GM18868 (cell line): ENCODE measurements around the gene TEAD1.

Experiments used
- ATAC-seq: cut with Tn5 transposase; IDR thresholded peaks from one replicate; pipeline ENCODE4 v1.9.1; 2021; ENCODE audit warnings: mild to moderate bottlenecking, moderate library complexity; ENCODE audit not compliant: unreplicated experiment

The TEAD1 gene

DNA sequence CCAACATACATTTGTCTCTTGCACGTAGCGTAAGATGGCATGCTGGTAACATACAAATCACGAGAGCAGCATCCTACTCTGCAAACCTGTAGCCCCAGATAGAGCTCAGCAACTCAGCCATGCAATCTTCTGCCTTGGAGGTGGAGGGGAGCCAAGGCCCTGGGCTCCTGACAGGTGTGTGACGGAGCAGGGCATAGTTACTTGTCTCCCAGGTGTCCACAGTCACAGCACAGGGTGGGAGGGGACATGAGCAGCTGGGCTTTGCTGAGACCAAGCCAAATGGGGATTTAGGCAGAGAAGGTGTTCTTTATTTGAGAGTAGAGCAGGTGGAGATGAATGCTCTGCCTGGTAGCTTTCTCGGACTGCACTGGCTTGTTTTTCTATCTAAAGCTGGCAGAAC is 111.7 kb downstream of the TEAD1 start:
- ATAC-seq, result no peak

DNA sequence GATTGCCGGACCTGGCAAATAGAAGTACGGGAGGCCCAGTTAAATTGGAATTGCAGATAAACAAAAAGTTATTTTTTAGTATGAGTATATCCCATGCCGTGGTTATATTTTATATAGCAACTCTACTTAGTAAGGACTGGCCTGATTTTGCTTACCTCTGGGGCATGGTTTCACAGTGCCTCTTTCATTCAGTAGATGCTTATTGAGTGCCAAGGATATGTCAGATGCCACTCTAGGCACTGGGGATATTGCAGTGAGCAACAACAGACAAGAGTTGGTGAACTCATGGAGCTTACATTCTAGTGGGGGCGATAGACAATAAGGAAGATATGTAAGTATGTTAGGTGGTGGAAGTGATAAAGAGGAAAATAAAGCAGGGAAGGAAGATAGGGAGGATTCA is 112.2 kb downstream of the TEAD1 start:
- ATAC-seq, result no peak

DNA sequence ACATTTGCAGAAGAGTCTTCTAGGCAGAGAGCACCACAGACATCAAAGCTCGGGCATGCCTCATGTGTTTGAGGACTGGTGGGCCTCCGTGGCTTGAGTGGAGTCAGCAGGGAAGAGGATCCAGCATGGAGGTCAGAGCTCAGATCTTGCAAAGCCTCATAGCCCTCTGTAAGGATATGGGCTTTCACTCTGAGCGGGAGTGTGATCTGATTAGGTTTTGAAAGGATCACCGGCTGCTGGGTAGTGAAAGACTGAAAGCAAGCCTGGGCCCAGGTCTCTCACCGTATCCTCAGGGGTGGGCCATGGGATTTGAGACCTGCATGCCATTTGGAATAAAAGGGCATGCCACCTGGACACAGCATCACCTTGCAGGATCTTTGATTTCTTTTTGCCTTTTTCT is 112.7 kb downstream of the TEAD1 start:
- ATAC-seq, result no peak

DNA sequence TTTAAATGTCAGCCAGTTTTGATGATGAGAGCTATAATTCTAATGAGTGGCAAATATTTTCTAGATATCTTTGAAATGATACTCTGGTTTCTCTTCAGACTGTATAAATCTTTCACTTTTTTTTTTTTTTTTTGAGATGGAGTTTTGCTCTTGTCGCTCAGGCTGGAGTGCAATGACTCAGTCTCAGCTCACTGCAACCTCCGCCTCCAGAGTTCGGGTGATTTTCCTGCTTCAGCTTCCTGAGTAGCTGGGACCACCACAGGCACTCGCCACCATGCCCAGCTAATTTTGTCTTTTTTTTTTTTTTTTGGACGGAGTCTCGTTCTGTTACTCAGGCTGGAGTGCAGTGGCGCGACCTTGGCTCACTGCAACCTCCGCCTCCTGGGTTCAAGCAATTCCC is 113.6 kb downstream of the TEAD1 start:
- ATAC-seq, result no peak

DNA sequence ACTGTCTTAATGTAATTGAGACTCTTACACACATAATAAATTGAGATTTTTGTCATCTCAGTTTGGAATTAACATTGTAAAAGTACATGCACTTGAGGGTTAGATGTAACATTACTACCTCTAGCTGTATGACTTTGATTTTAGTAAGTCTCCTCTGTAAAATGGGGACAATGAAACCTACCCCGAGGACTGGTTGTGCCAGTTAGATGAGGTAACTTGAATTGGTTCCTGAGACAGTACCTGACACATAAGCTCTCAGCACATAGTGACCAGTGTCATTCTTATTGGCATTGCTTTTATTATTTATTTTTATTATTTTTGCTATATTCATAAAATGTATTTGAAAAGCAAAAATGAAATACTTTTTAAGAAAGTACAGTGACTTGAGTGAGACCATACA is 114.8 kb downstream of the TEAD1 start:
- no peak for ATAC-seq

DNA sequence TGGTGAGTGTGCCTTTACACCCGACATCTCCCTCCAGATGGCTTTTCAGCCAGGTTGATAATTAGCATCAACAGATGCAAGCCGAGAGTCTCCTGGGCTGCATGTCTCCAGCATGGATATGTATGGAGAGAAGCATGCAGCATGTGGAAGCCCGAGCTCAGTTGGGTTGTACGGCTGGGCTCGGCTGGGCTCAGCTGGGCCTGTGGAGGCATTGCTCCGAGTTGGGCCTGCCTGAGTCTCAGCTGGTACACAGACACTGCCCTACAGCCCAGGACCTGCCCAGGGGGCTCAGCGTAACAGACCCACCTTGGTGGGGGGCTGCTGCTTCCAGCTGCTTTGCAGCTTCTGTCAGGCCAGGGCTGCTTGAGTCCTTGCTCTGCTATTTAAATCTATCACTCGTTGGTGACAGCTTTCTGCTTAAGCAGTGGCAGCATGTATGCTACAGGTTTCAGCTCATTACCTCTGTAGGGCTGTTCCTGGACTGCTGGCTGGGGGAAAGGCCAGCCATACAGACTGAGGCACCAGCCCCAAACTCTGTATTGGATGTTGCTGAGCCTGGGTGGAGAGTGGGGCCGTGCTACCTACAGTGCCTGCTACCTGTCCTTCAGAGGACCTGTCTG is 115.5 kb downstream of the TEAD1 start:
- no peak for ATAC-seq

DNA sequence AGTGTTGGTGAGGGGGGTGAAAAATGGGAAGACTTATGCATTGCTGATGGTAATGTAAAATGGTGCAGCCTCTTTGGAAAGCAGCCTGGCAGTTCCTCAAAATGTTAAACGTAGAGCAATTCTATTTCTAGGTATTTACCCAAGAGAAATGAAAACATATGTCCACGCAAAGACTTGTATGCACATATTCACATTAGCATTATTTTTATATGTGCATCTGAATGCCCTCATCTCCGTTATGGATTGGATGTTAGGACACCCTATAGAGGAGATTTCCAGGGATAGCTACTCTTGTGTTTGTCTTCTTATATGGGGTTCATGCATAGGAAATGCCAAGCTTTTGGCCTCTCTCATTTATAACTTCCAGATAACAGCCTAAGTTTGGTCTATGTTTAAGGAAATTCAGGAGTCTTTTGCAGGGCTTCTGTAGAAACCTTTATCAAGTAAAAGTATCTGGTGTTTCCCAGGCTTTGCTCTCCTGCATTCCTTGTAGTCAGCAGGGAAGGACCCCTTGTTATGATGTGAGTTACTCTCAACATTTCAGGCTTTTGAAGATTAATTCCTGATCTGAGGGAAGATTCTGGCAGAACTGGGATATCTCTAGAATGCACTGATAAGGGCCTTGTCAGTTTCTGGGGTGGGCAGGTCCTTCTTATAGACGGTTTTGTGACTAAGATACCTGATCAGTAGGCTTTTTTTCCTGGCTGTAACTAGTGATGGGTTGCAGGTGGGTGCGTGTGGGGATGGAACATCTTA is 116.8 kb downstream of the TEAD1 start:
- no peak for ATAC-seq

DNA sequence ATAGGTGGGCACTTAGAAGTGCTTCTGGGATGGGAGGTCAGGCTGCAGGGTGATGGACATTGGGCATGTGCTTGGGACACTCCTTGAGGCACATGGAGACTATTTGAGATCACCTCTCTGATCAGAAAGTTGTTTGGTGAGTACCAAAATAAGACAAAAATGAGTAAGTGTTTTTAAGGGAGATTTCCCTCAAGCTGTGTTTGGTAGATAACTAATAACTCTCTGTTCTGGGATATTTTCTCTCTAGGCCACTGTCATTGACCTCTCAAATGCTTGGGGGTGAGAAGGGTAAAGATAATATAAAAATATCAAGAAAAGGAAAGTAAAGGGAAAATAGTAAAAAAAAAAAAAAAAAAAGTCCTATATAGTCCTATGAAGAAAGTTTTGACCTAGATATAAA is 117.8 kb downstream of the TEAD1 start:
- no peak for ATAC-seq

DNA sequence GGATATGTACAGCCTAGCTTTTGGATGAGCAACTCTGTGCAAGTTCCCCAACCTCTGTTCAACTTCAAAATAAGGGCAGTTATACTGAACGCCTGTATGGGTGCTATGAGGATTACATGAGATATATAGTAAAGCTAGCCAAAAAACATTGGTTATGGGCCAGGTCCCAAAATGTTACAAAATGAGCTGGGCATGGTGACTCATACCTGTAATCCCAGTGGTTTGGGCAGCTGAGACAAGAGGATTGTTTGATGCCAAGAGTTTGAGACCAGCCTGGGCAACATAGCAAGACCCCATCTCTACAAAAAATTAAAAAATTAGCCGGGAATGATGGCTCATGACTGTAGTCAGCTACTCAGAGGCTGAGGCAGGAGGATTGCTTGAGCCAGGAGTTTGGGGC is 118.4 kb downstream of the TEAD1 start:
- no peak for ATAC-seq

DNA sequence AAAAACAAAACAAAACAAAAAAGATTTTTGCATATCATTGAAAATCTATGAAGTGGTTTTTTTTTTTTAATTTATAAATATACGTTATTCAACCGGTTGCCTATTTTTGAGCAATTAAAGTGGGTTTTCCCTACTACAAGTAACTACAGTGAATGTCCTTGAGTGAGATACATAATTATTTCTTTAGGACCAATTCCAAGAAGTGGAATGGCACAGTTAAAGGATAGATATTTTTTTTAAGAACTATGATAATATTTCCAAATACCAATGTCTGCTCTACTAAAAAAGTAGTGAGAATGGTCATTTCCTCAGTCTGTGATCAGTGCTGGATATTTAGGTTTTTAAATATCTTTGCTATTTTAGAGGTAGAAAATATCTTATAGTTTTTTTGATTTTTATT is 118.8 kb downstream of the TEAD1 start:
- ATAC-seq, result no peak

DNA sequence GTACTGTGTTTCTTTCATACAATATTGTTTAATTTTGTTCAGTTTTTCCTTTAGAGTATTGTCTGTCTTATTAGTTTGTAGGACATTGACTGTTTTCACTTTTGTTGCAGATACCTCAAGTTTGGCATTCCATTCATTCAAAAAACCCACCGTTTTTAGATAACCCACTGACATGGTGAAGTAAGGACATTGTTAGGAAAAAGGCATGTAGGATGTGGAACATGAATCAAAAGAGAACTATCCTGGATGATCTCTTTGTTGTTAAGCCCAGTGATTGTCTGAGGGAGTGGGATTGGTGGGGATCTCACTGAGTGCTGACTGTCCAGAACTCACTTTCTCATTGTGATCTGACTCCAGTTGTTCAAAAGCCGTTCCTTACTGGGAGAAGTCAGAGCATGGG is 119.3 kb downstream of the TEAD1 start:
- ATAC-seq, result no peak

DNA sequence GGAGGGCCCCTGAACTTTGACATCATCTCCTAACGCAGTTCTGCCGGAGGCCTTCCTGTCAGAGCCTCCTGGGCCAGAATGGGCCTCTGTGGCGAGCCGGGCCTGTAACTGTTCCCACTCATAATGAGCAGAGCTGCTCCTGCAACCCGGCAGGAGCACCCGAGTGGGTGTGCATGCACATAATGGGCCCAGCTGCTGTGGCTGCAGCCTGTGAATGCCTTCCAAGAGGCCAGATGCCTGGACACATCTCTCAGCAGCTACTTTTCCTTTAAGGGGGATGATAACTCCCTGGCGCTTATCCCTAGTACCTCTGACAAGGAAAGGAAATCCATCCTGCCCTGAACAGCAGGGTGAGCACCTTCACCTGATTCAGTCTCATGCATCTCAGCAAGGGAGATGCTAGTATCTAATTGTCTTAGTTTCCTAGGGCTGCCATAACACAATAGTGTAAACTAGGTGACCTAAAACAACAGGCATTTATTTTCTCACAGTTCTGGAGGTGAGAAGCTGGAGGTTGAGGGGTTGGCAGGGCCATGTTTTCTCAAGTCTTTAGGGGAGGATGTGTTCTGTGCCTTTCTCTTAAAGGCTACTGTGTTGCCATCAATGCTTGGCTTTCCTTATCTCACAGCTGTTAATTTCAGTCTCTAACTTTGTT is 120.5 kb downstream of the TEAD1 start:
- ATAC-seq, result no peak

DNA sequence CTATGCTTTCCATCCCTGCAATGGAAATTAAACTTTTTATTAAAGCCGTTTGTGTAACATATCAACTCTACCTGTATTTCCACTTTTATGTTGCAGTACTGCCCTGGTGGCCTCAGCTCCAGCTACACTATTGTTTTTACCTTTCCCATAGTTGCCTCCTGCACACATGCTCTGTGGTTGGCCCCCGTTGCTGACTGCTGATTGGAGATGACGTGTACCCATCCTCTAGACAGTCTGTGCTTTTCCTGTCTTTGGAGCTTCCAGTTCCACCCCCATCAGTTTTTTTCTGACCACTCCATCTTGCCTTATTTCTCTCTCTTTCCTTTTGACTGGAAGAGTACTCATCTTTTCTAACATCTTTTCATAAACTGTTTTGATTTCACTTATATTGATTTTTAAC is 123.8 kb downstream of the TEAD1 start:
- ATAC-seq, result no peak

DNA sequence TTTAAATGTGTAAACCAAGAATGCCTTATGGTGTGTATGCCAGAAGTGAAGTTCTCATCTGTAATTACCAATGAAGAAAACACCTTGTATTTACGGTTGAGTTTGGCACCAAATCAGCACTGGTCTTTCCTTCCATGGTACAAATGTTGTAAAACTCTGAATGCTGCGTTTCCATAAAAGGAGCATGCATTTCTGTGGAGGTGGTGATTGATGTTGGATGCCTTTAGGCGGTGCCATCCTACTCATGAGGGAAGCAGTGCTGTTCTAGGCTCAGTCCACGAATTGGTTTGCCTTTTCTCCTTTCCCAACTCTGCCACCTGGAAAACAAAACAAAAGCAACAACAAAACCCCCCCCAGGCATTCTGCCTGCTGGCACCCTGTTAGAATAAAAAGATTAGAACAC is 124.4 kb downstream of the TEAD1 start:
- no peak for ATAC-seq

DNA sequence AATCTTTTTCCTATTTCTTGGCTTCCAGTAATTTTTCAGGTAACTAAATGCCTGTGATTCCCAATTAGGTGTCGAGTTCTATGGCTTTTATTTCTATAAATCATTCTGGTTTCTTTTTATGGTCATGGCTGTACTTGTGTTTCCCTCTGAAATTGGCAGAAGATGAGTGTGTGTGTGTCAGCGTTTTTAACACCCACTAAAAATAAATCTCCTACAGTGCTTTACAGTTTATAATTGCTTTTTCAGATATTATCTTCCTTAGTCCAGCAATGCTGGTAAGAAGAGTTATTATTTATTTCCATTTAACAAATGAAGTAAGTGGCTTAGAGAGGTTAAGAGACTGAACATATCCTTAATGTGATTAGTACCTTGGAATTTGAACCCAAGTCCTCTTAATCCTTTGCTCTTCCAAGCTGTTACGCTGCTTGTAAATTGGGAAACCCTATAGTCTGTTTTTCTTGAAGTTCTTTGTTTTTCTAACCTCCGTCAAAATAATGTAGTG is 125.2 kb downstream of the TEAD1 start:
- no peak for ATAC-seq

DNA sequence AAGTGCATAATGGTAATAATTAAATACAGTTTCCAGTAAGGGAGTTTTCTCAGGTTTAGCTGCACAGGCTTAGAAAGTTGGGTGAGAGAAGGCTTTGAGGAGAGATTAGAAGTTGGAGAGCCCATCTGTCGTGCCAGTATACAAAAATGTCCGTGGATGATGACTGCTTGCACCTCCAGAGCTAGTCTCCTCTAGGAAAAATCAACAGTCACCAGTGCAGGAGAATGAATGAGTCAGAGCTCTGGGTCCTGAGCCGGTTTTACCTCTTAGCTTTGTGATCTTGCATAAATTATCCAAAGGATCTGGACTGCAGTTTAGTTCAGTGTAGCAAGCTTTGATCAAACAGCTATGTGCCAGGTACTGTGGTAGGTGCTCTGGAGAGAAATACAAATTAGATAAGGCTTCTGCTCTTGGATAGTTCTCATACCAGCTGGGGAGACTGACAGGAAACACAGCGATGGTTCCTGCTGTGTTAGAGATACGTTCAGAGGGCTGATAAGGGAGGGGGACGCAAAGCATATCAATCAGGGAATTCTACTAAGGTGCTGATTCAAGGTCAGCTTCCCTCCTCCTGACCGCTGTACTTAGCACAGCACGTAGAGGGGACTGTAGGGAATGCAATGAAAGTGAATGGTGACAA is 125.9 kb downstream of the TEAD1 start:
- ATAC-seq, result no peak

DNA sequence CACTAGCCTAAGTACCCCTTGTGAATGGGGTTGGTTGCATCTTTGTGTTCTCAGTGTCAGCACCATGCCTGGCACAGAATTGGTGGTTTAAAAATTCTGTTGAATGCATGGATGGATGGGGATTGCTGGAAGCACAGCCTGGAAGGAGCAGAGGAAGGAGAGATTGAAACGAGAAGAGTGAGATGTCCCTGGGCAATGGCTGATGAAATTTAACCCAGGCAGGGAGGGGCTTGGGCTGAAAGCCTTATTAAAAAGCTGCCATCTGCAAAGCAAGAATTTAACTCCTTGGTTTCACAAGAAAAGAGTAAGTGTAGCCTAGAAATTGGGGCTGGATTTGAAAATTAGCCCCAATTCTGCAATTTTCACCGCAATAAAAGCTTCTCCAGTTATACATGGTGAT is 126.7 kb downstream of the TEAD1 start:
- no peak for ATAC-seq

DNA sequence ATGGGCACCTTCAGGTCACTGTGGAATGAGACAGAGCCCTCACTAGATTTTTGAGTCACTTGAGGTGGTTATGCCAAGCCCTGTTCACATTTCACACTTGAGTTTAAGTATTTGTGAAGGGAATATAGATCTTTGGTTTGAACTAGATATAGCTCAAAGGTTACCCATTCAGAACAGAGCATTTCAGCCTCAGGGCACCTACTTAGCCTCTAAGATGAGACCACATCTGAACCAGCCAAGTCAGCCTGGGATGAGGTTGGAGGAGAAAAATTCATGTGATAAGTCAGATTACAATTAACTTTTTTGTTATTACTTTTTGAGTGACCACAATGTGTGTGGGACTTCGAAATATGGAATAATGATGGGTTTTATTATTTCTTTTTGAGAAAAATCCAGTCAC is 127.8 kb downstream of the TEAD1 start:
- no peak for ATAC-seq

DNA sequence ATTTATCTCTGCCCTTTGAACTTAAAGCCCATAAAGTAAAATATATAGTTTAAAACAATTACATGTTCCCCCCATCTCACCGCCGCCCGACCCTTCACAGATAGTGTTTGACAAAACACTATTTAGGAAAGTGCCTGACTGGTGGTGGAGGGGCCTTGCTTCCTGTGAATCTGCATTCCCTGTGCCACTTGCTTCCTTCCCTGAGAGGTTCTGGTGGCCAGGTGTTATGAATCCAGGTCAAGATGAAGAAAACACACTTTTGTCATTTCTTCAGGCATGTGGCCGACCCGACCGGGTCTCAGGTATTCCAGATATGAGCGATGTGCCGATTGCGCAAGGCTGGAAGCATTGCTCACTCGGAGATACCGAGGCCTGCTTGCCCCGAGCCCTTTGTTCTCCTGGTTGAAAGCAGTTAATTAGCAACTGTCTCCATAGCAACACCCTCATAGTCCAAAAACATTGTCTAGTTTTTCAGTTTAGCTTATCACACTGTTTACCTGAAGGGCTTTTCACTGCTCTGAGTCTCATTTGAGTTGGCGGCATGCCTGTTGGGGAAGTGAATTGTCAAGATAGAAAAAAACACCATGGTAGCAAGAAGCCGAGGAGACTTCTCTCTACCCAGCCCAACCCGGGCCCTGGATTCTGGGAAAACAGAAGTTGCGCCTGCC is 128.3 kb downstream of the TEAD1 start:
- ATAC-seq, result no peak

DNA sequence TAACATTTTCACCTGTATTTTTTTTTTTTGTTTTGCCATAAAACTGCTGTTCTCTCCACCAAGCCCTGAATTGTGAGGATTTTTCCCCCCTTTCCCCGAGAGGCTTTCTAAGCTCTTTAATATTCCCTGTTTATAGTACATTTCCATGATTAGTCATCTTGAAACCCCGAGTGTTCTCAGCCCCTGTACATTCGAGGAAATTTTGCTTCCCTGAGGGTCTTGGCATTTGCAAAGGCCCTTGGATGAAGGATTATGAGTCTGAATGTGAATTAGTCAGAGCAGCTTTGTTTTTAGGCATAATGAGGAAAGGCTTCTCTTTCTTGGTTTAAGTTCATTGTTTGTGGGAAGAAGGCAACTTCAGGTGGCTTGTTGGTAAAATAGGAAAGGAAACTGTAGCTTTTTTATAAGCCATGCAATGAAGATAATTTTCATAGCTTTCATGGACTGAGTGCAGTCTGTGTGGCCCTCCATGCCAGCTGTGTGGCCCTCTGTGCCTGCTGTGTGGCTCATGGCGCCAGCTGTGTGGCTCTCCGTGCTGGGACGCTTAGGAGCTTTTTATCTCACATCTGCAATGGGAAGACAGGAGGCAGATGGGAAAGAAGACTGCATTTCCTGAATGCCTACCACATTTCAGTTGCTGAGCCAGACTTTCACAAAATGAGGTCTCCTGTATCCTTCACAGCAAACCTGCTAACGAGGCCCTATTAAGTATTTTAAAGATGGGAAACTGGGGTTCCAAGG is 129.0 kb downstream of the TEAD1 start:
- no peak for ATAC-seq
